ENCODE results near the gene PCDH9. TPM values are rescaled to one million over a fixed set of nuclear protein-coding genes. Genes with fewer than 3 reads are reported as not detected.

Gene PCDH9
- total and polyA plus RNA-seq, 2 experiments from 2014 or later: 0.56 to 0.76 TPM

DNA sequence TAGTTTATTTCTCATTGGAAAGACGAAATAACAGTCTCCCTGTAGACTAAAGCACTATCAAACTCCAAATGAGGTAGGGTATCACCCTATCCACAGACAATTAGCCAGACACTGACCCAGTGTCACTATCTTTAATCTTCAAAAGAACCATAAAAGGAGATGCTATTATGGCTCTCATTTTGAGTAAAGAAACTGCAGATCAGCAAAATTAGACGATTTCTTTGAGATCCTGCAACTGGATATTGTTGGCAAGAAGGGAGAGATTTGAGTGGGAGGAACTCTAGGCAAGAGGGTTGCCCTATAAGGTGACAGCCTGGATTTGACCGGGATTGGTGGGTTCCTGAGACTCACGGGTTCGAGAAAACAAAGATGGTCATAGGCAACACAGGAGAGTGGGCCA, 71.2 kb downstream of the PCDH9 start:
- H3K36me3 ChIP-seq (ENCODE audit: low read depth): no peaks in the 10 kb centered on the region
- TF ChIP-seq EZH2phosphoT487 (IDR thresholded peaks at IDR 0.05; ENCODE audit: insufficient read depth, low read depth) (no peak), EZH2 (IDR thresholded peaks at IDR 0.05; ENCODE audit: insufficient read depth, poor library complexity, severe bottlenecking) (no peak)
- no peaks in the 10 kb centered on the region for H3K9me2 ChIP-seq (ENCODE audit: insufficient read depth)
- H3K27me3 ChIP-seq (replicated peaks; ENCODE audit: insufficient read depth): no peaks in the 10 kb centered on the region
- H3K4me1 ChIP-seq (ENCODE audit: insufficient read depth): no peaks in the 10 kb centered on the region
- no peak overlapping the region for H3K4me3 ChIP-seq
- H2AFZ ChIP-seq: no peak overlapping the region
- H3K79me2 ChIP-seq (ENCODE audit: insufficient read depth): no peaks in the 10 kb centered on the region
- H3K27ac ChIP-seq: no peak overlapping the region
- no peaks in the 10 kb centered on the region for H3F3A ChIP-seq (ENCODE audit: insufficient read depth)
- in situ Hi-C loops (cut with MboI): no loop called here
- DNase-seq: no peak
- no peak overlapping the region for H3K9ac ChIP-seq
- H3K4me2 ChIP-seq (ENCODE audit: unreplicated experiment): no peak overlapping the region
- no peaks in the 10 kb centered on the region for H3K9me3 ChIP-seq (ENCODE audit: low read depth)
- no peaks in the 10 kb centered on the region for H4K20me1 ChIP-seq (ENCODE audit: insufficient read depth)
- WGBS, 2 experiments (ENCODE audit: low coverage in 1 of 2, low lambda C conversion rate in 2 of 2, missing lambda C conversion rate in 2 of 2): 32 to 33% methylated on average over 5 of the region's 5 CpGs

DNA sequence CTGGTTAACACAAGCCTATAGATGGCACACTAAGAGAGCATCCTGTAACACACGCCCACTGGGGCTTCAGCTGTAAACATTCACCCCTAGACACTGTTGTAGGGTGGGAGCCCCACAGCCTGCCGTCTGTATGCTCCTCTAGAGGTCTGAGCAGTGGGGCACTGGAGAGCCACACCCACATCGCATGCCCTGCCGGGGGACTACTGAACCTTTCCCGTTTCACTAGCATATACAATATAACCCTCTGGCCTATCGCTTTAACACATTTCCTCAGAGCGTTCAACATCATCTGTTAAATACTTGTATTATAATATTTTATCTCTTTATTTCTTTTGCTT, 73.4 kb downstream of the PCDH9 start:
- Histone ChIP-seq H3K4me3 (no peak overlapping the region), H3K9me3 (ENCODE audit: low read depth) (no peaks in the 10 kb centered on the region), H3K79me2 (ENCODE audit: insufficient read depth) (no peaks in the 10 kb centered on the region), H2AFZ (no peak overlapping the region), H3K36me3 (ENCODE audit: low read depth) (no peaks in the 10 kb centered on the region), H3K4me2 (ENCODE audit: unreplicated experiment) (no peak overlapping the region), H3K9me2 (ENCODE audit: insufficient read depth) (no peaks in the 10 kb centered on the region), H3F3A (ENCODE audit: insufficient read depth) (no peaks in the 10 kb centered on the region), H3K9ac (no peak overlapping the region), H3K4me1 (ENCODE audit: insufficient read depth) (no peaks in the 10 kb centered on the region), H3K27me3 (replicated peaks; ENCODE audit: insufficient read depth) (no peaks in the 10 kb centered on the region), H3K27ac (no peak overlapping the region), H4K20me1 (ENCODE audit: insufficient read depth) (no peaks in the 10 kb centered on the region)
- no peak for DNase-seq
- WGBS, 2 experiments (ENCODE audit: low coverage in 1 of 2, low lambda C conversion rate in 2 of 2, missing lambda C conversion rate in 2 of 2): 37 to 38% methylated on average over 7 of the region's 7 CpGs
- TF ChIP-seq EZH2 (IDR thresholded peaks at IDR 0.05; ENCODE audit: insufficient read depth, poor library complexity, severe bottlenecking): no peak
- TF ChIP-seq EZH2phosphoT487 (IDR thresholded peaks at IDR 0.05; ENCODE audit: insufficient read depth, low read depth): no peak
- in situ Hi-C loops (cut with MboI): no loop called here

DNA sequence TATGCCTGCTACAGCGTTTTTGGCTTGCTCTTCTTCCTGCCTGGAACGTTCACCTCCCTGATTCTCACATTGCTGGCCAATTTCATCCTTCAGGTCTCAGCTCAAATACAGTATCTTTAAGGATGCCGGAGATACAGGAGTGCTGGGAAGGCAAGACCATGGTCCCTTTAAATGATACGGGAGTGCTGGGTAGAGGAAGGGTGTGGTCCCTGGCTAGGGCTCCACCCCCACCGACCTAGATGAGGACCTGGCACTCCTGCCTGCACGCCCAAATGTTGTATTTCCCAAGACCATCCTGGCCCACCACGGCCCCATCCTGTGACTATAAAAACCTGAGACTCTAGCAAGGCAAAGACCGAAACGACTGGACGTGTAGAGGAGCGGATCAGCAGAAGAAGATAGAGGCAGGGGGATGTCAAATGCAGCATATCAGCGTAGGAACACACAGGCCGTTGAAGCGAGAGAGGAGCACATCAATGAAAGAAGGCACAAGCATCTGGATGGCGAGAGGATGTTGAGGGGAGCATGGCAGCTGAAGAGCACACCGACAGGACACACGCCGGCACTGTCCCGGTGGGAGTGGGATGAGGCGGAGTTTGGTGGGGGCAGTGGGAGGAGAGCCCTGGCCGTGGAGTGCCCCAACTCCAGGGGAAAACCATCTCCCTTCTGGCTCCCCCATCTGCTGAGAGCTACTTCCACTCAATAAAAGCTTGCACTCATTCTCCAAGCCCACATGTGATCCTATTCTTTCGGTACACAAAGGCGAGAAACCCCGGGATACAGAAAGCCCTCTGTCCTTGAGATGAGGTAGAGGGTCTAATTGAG, 74.0 kb downstream of the PCDH9 start:
- no peaks in the 10 kb centered on the region for H3K4me1 ChIP-seq (ENCODE audit: insufficient read depth)
- no peaks in the 10 kb centered on the region for H3K79me2 ChIP-seq (ENCODE audit: insufficient read depth)
- 54 to 62% methylated on average over 22 to 24 of the region's 24 CpGs for WGBS, 2 experiments (ENCODE audit: low coverage in 1 of 2, low lambda C conversion rate in 2 of 2, missing lambda C conversion rate in 2 of 2)
- in situ Hi-C loops (cut with MboI): no loop called here
- no peaks in the 10 kb centered on the region for H3K9me2 ChIP-seq (ENCODE audit: insufficient read depth)
- H2AFZ ChIP-seq: no peak overlapping the region
- no peak overlapping the region for H3K9ac ChIP-seq
- DNase-seq: no peak
- H3F3A ChIP-seq (ENCODE audit: insufficient read depth): no peaks in the 10 kb centered on the region
- no peaks in the 10 kb centered on the region for H4K20me1 ChIP-seq (ENCODE audit: insufficient read depth)
- no peak overlapping the region for H3K4me2 ChIP-seq (ENCODE audit: unreplicated experiment)
- no peak overlapping the region for H3K27ac ChIP-seq
- H3K36me3 ChIP-seq (ENCODE audit: low read depth): no peaks in the 10 kb centered on the region
- H3K9me3 ChIP-seq (ENCODE audit: low read depth): no peaks in the 10 kb centered on the region
- H3K4me3 ChIP-seq: no peak overlapping the region
- TF ChIP-seq EZH2 (IDR thresholded peaks at IDR 0.05; ENCODE audit: insufficient read depth, poor library complexity, severe bottlenecking) (no peak), EZH2phosphoT487 (IDR thresholded peaks at IDR 0.05; ENCODE audit: insufficient read depth, low read depth) (no peak)
- no peaks in the 10 kb centered on the region for H3K27me3 ChIP-seq (replicated peaks; ENCODE audit: insufficient read depth)

DNA sequence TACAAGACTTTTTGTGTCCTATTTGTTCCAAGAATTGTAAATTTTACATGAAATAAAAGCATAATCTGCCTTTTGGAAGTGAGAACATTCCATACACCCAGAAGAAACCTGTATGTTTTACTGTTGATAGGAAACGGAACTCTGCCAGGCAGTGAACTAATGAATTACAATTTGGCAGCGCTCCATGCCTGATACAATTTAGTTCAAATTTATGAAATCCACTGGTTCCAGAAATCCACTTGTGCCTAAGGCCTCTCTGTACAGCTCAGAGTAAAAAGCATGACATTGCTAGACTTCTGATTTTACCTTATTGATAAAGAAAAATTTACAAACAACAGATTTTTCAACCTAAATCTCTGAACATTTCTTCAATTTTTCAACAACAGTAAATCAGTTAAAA, 78.1 kb downstream of the PCDH9 start:
- H4K20me1 ChIP-seq (ENCODE audit: insufficient read depth): no peaks in the 10 kb centered on the region
- no peaks in the 10 kb centered on the region for H3F3A ChIP-seq (ENCODE audit: insufficient read depth)
- no peaks in the 10 kb centered on the region for H3K9me3 ChIP-seq (ENCODE audit: low read depth)
- no peak overlapping the region for H3K27ac ChIP-seq
- in situ Hi-C loops (cut with MboI): no loop called here
- 33 to 41% methylated on average over 2 of the region's 2 CpGs for WGBS, 2 experiments (ENCODE audit: low coverage in 1 of 2, low lambda C conversion rate in 2 of 2, missing lambda C conversion rate in 2 of 2)
- no peaks in the 10 kb centered on the region for H3K79me2 ChIP-seq (ENCODE audit: insufficient read depth)
- H3K36me3 ChIP-seq (ENCODE audit: low read depth): no peaks in the 10 kb centered on the region
- no peak overlapping the region for H3K4me2 ChIP-seq (ENCODE audit: unreplicated experiment)
- no peak overlapping the region for H2AFZ ChIP-seq
- no peak for DNase-seq
- no peaks in the 10 kb centered on the region for H3K4me1 ChIP-seq (ENCODE audit: insufficient read depth)
- no peak overlapping the region for H3K4me3 ChIP-seq
- no peak overlapping the region for H3K9ac ChIP-seq
- no peak for TF ChIP-seq EZH2phosphoT487 (IDR thresholded peaks at IDR 0.05; ENCODE audit: insufficient read depth, low read depth)
- no peak for TF ChIP-seq EZH2 (IDR thresholded peaks at IDR 0.05; ENCODE audit: insufficient read depth, poor library complexity, severe bottlenecking)
- H3K27me3 ChIP-seq (replicated peaks; ENCODE audit: insufficient read depth): no peaks in the 10 kb centered on the region
- H3K9me2 ChIP-seq (ENCODE audit: insufficient read depth): no peaks in the 10 kb centered on the region
